ENCODE data around the gene DEFB114.

Gene DEFB114

GRCh38 chr6:49937017-49937416 is 26.9 kb downstream of the DEFB114 start:
- no peaks in the 10 kb centered on the region for H3K27me3 Mint-ChIP-seq (ENCODE audit: low read depth, poor library complexity)
- H3K9me3 Mint-ChIP-seq: no peaks in the 10 kb centered on the region
- no peak for TF ChIP-seq CTCF (IDR thresholded peaks at IDR 0.05)
- H3K4me3 Mint-ChIP-seq: no peak overlapping the region
- H3K36me3 Mint-ChIP-seq (ENCODE audit: low read depth): no peaks in the 10 kb centered on the region
- DNase-seq: no peak
- H3K4me1 Mint-ChIP-seq: peaks cover 6% of the 10 kb centered on the region
- H3K27ac Mint-ChIP-seq: no peak overlapping the region

- DNase-seq: no peak
- H3K4me3 Mint-ChIP-seq: no peak overlapping the region
- H3K27ac Mint-ChIP-seq: no peak overlapping the region
- no peaks in the 10 kb centered on the region for H3K36me3 Mint-ChIP-seq (ENCODE audit: low read depth)
- H3K4me1 Mint-ChIP-seq: peaks cover 6% of the 10 kb centered on the region
- no peak for TF ChIP-seq CTCF (IDR thresholded peaks at IDR 0.05)
- H3K9me3 Mint-ChIP-seq: no peaks in the 10 kb centered on the region
- H3K27me3 Mint-ChIP-seq (ENCODE audit: low read depth, poor library complexity): no peaks in the 10 kb centered on the region
Measured at GRCh38 chr6:49935387-49935786, 28.6 kb downstream of the DEFB114 start.

GRCh38 chr6:49934770-49935169 is 29.2 kb downstream of the DEFB114 start:
- DNase-seq: no peak
- Mint-ChIP-seq H3K4me1 (peaks cover 3% of the 10 kb centered on the region), H3K36me3 (ENCODE audit: low read depth) (no peaks in the 10 kb centered on the region), H3K27me3 (ENCODE audit: low read depth, poor library complexity) (no peaks in the 10 kb centered on the region), H3K27ac (no peak overlapping the region), H3K4me3 (no peak overlapping the region), H3K9me3 (no peaks in the 10 kb centered on the region)
- no peak for TF ChIP-seq CTCF (IDR thresholded peaks at IDR 0.05)

- no peak for TF ChIP-seq CTCF (IDR thresholded peaks at IDR 0.05)
Measured at GRCh38 chr6:49933526-49933925, 30.4 kb downstream of the DEFB114 start.

GRCh38 chr6:49929340-49929739 is 34.6 kb downstream of the DEFB114 start:
- H3K36me3 Mint-ChIP-seq (ENCODE audit: low read depth): no peaks in the 10 kb centered on the region
- no peak for TF ChIP-seq CTCF (IDR thresholded peaks at IDR 0.05)
- H3K9me3 Mint-ChIP-seq: no peaks in the 10 kb centered on the region
- peaks cover 29% of the 10 kb centered on the region for H3K4me1 Mint-ChIP-seq
- no peak overlapping the region for H3K4me3 Mint-ChIP-seq
- DNase-seq: no peak
- no peaks in the 10 kb centered on the region for H3K27me3 Mint-ChIP-seq (ENCODE audit: low read depth, poor library complexity)
- no peak overlapping the region for H3K27ac Mint-ChIP-seq

More at GRCh38 chr6:49933526-49933925, 30.4 kb downstream of the DEFB114 start:
- no peak overlapping the region for H3K4me3 Mint-ChIP-seq
- no peaks in the 10 kb centered on the region for H3K9me3 Mint-ChIP-seq
- H3K27me3 Mint-ChIP-seq (ENCODE audit: low read depth, poor library complexity): no peaks in the 10 kb centered on the region
- H3K4me1 Mint-ChIP-seq: peaks cover 5% of the 10 kb centered on the region
- no peaks in the 10 kb centered on the region for H3K36me3 Mint-ChIP-seq (ENCODE audit: low read depth)
- H3K27ac Mint-ChIP-seq: no peak overlapping the region
- no peak for DNase-seq

- Mint-ChIP-seq H3K9me3 (no peaks in the 10 kb centered on the region), H3K27me3 (ENCODE audit: low read depth, poor library complexity) (peaks cover 6% of the 10 kb centered on the region), H3K4me3 (no peak overlapping the region), H3K4me1 (peaks cover 38% of the 10 kb centered on the region), H3K27ac (no peak overlapping the region), H3K36me3 (ENCODE audit: low read depth) (no peaks in the 10 kb centered on the region)
- no peak for DNase-seq
- no peak for TF ChIP-seq CTCF (IDR thresholded peaks at IDR 0.05)
Measured at GRCh38 chr6:49923826-49924225, 40.1 kb downstream of the DEFB114 start.

Measured in nephron progenitor cell (in vitro differentiated cells).